Measurements from ENCODE around the gene MSMP. TPM values are rescaled to one million over a fixed set of nuclear protein-coding genes. Genes with fewer than 3 reads are reported as not detected.

The MSMP gene
- polyA plus RNA-seq, 3 donors, result not detected

DNA sequence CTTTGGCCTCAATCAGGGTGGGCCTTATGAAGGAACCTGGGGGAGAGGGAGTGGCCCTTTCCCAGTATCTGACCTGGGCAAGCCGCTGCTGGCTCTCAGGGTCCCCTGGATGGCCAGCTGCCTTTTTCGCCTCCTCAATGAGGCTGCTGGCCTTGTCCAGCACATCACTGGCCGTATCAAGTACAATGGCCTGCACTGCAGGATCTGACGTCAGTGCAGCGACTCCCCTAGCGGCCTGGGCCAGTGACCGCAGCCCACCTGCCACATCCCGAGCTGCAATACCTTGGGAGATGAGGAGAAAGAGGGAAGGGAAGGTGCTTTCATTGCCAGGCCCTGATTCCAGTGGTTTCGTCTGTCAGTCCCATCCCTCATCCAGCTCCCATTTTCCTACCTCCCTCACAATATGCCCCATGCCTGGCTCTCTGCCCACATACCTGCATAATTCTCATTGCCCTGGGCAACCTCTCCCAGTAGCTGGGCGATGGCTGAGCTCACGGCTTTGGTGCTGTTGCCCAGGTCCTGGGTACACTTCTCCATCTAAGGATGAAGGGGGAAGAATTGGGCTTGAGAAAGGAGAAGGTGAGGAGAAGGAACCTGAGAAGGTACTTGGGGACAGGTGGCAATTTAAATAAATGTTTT lies 41.2 kb downstream of the MSMP start:
- peaks cover 0 to 2% (median 0%) of the 10 kb centered on the region in 3 donors for H3K27me3 Mint-ChIP-seq (ENCODE audit: low read depth in 3 of 3)
- Histone ChIP-seq H3K79me2 (ENCODE audit: insufficient read depth, low read length) (peaks cover 7% of the 10 kb centered on the region), H4K20me1 (ENCODE audit: insufficient read depth, low read length) (peaks cover 97% of the 10 kb centered on the region), H3K9ac (ENCODE audit: insufficient read depth, low read length, poor library complexity, severe bottlenecking) (no peak overlapping the region), H2AFZ (ENCODE audit: insufficient read depth, low read depth, low read length, poor library complexity, severe bottlenecking) (no peak overlapping the region), H3K36me3 (replicated peaks in 1 of 2; ENCODE audit: control insufficient read depth in 1 of 2, insufficient read depth in 2 of 2, low read length in 2 of 2) (peaks cover 93 to 99% of the 10 kb centered on the region in 2 donors), H3K4me1 (ENCODE audit: control insufficient read depth in 1 of 2, insufficient read depth in 2 of 2, low read length in 2 of 2) (no peaks in the 10 kb centered on the region), H3K27ac (ENCODE audit: low read depth in 1 of 2, low read length in 2 of 2) (no peak overlapping the region), H3K9me3 (replicated peaks in 1 of 2; ENCODE audit: control insufficient read depth in 1 of 2, insufficient read depth in 1 of 2, low read length in 2 of 2) (no peaks in the 10 kb centered on the region), H3K27me3 (ENCODE audit: control insufficient read depth in 2 of 2, insufficient read depth in 2 of 2, low read length in 2 of 2) (no peaks in the 10 kb centered on the region), H3K4me3 (replicated peaks in 1 of 3; ENCODE audit: low read depth in 2 of 3, low read length in 3 of 3) (no peak overlapping the region), H3K4me2 (replicated peaks; ENCODE audit: extremely low read depth, low read length, poor library complexity, severe bottlenecking) (no peak overlapping the region)
- H3K4me3 Mint-ChIP-seq, result no peak overlapping the region
- H3K9me3 Mint-ChIP-seq, result no peaks in the 10 kb centered on the region
- H3K4me1 Mint-ChIP-seq, result no peaks in the 10 kb centered on the region
- H3K36me3 Mint-ChIP-seq, result peaks cover 0 to 90% of the 10 kb centered on the region in 2 donors
- WGBS (ENCODE audit: insufficient coverage), result 95% methylated on average over 6 of the region's 11 CpGs
- H3K27ac Mint-ChIP-seq, result peak overlapping the region in 2 of 7 donors; percentile 26 to 72
- DNase-seq, result no peak
- intact Hi-C loops (cut with micrococcal nuclease), result no loop called here
- TF ChIP-seq, protein P1, sequence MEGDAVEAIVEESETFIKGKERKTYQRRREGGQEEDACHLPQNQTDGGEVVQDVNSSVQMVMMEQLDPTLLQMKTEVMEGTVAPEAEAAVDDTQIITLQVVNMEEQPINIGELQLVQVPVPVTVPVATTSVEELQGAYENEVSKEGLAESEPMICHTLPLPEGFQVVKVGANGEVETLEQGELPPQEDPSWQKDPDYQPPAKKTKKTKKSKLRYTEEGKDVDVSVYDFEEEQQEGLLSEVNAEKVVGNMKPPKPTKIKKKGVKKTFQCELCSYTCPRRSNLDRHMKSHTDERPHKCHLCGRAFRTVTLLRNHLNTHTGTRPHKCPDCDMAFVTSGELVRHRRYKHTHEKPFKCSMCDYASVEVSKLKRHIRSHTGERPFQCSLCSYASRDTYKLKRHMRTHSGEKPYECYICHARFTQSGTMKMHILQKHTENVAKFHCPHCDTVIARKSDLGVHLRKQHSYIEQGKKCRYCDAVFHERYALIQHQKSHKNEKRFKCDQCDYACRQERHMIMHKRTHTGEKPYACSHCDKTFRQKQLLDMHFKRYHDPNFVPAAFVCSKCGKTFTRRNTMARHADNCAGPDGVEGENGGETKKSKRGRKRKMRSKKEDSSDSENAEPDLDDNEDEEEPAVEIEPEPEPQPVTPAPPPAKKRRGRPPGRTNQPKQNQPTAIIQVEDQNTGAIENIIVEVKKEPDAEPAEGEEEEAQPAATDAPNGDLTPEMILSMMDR (IDR thresholded peaks at IDR 0.05), result no peak

DNA sequence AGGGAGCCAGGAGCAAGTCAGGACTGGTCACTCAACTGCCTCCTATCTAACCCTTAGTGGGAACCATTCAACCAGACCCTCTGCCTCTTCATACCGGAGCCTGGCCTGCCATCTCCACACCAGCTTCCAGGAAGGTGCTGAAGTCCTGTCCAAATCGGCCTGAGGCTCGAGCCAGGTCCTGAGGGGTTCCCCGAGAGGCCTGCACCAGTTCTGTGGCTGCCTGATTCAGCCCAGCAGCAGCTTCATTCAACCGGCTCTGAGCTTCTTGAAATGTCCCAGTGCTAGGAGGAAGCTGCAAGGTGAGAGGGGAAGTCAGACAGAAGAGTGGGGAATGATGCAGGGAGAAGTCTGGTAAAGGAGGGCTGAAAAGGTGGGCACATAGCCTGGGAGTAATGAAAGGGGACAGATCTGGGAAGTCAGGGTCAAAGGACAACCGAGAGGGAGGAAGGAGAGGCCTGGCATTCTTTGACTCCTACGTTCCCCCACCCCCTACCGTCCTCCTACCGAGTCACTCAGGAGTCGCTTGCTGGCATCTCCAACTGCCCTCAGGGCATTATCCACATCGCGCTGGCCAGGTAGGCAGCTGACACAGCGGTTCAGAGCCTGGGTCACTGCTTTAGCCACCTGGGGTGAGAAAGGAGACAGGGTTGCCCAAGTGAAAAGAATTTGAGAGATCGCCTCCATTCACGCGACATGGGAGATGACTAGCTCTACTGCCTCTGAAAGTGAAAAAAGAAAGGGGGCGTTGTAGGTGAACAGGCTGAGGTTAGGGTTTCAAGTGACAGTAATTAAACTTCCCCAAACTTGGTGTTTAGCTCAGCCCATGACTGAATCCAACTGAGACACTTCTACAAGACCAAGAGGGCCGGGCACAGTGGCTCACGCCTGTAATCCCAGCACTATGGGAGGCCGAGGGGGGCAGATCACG lies 42.3 kb downstream of the MSMP start:
- no peaks in the 10 kb centered on the region for H3K27me3 ChIP-seq (ENCODE audit: control insufficient read depth in 2 of 2, insufficient read depth in 2 of 2, low read length in 2 of 2)
- 95% methylated on average over 12 of the region's 21 CpGs for WGBS (ENCODE audit: insufficient coverage)
- H3K4me1 ChIP-seq (ENCODE audit: control insufficient read depth in 1 of 2, insufficient read depth in 2 of 2, low read length in 2 of 2), result no peaks in the 10 kb centered on the region
- H3K27me3 Mint-ChIP-seq (ENCODE audit: low read depth in 3 of 3), result peaks cover 0 to 2% (median 0%) of the 10 kb centered on the region in 3 donors
- H3K36me3 Mint-ChIP-seq, result peaks cover 0 to 90% of the 10 kb centered on the region in 2 donors
- DNase-seq, result no peak
- no peaks in the 10 kb centered on the region for H3K9me3 ChIP-seq (replicated peaks in 1 of 2; ENCODE audit: control insufficient read depth in 1 of 2, insufficient read depth in 1 of 2, low read length in 2 of 2)
- no peak overlapping the region for H2AFZ ChIP-seq (ENCODE audit: insufficient read depth, low read depth, low read length, poor library complexity, severe bottlenecking)
- no peak overlapping the region for H3K4me2 ChIP-seq (replicated peaks; ENCODE audit: extremely low read depth, low read length, poor library complexity, severe bottlenecking)
- H3K9me3 Mint-ChIP-seq, result no peaks in the 10 kb centered on the region
- H3K4me3 ChIP-seq (replicated peaks in 1 of 3; ENCODE audit: low read depth in 2 of 3, low read length in 3 of 3), result no peak overlapping the region
- peaks cover 93 to 99% of the 10 kb centered on the region in 2 donors for H3K36me3 ChIP-seq (replicated peaks in 1 of 2; ENCODE audit: control insufficient read depth in 1 of 2, insufficient read depth in 2 of 2, low read length in 2 of 2)
- H3K79me2 ChIP-seq (ENCODE audit: insufficient read depth, low read length), result peaks cover 7% of the 10 kb centered on the region
- TF ChIP-seq, protein P1 (IDR thresholded peaks at IDR 0.05), result no peak
- H3K4me3 Mint-ChIP-seq, result no peak overlapping the region
- no peaks in the 10 kb centered on the region for H3K4me1 Mint-ChIP-seq
- peak overlapping the region in 2 of 7 donors; percentile 6 to 57 for H3K27ac Mint-ChIP-seq
- intact Hi-C loops (cut with micrococcal nuclease), result no loop called here
- peaks cover 97% of the 10 kb centered on the region for H4K20me1 ChIP-seq (ENCODE audit: insufficient read depth, low read length)
- H3K9ac ChIP-seq (ENCODE audit: insufficient read depth, low read length, poor library complexity, severe bottlenecking), result no peak overlapping the region
- H3K27ac ChIP-seq (ENCODE audit: low read depth in 1 of 2, low read length in 2 of 2), result peak overlapping the region in 1 of 2 donors; percentile 4
